Measurements from ENCODE around the gene FBLN1.

DNA sequence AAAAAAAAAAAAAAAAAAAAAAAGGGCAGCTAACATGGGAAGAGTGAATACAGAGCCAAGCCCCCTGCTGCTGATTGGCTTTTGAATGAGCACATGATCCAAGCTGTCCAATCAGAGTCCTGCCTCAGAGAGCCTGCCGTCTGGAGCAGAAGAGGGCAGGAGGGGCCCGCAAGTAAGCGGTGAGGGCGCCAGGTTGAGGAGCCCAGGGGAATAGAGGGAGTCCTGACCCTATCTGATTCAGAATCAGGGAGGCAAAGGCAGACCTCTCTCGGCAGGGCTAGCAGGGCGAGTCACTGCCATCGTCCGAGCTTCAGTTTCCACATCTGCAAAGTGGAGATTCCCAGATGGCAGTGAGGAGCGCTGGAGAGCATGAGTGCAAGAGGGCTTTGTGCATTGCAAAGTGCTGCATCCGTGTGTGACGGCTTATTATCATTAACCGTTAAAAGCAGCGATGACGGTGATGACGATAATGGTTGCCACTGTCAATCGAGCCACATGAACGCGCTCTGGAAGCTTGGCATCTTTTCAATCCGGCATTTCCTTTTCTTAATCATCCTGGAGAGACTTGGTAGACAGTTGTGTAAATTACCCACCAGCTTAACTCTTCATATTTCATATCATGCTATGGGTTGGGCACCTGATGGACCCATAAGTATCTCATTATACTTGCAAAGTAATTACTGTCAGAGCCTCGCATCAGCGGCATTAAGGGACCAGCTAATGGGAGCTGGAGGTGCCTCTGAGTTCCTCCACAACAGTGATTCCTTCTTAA lies 100.3 kb downstream of the FBLN1 start:
- TF ChIP-seq EP300 (IDR thresholded peaks at IDR 0.05; ENCODE audit: low read depth), result no peak
- TF ChIP-seq POLR2A (IDR thresholded peaks at IDR 0.05), result no peak
- TF ChIP-seq, protein P1, sequence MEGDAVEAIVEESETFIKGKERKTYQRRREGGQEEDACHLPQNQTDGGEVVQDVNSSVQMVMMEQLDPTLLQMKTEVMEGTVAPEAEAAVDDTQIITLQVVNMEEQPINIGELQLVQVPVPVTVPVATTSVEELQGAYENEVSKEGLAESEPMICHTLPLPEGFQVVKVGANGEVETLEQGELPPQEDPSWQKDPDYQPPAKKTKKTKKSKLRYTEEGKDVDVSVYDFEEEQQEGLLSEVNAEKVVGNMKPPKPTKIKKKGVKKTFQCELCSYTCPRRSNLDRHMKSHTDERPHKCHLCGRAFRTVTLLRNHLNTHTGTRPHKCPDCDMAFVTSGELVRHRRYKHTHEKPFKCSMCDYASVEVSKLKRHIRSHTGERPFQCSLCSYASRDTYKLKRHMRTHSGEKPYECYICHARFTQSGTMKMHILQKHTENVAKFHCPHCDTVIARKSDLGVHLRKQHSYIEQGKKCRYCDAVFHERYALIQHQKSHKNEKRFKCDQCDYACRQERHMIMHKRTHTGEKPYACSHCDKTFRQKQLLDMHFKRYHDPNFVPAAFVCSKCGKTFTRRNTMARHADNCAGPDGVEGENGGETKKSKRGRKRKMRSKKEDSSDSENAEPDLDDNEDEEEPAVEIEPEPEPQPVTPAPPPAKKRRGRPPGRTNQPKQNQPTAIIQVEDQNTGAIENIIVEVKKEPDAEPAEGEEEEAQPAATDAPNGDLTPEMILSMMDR (IDR thresholded peaks at IDR 0.05), result no peak

All from transverse colon (tissue), 3 donors.